ENCODE measurements around the gene FSHR.

The FSHR gene

DNA sequence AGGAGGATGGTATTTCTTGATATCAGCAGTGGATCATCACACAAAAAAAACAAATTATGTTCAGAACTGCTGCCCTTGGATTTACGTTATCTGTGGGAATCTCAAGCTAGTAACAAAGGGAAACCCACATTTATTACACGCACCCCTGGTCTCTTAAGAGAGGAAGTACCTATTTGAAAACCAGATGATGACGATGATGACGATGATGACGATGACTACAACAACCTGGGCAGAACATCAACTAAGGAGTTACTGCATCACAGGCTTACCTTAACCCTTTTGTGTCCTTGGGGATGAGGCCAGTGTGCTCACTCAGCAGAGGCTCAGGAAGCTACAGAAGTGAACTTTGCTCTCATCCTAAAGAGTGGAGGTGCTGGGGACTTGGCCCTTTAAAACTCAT, 169.4 kb downstream of the FSHR start:
- H3K27me3 ChIP-seq (ENCODE audit: insufficient read depth, low read length) = no peaks in the 10 kb centered on the region
- no peak overlapping the region for H2AFZ ChIP-seq (ENCODE audit: low read length)
- no peaks in the 10 kb centered on the region for H4K20me1 ChIP-seq (ENCODE audit: insufficient read depth, low read length)
- H3K36me3 ChIP-seq (ENCODE audit: insufficient read depth, low read length) = no peaks in the 10 kb centered on the region
- no peaks in the 10 kb centered on the region for H3K79me2 ChIP-seq (ENCODE audit: insufficient read depth, low read length)
- no peak overlapping the region for H3K4me3 ChIP-seq (ENCODE audit: low read depth, low read length, poor library complexity, severe bottlenecking)
- H3K9ac ChIP-seq (ENCODE audit: low read length) = no peak overlapping the region
- no peak overlapping the region for H3K27ac ChIP-seq (ENCODE audit: low read depth, low read length, poor library complexity, severe bottlenecking)
- no peak overlapping the region for H3K4me2 ChIP-seq (ENCODE audit: low read length)
- H3K9me2 ChIP-seq (ENCODE audit: low read depth, low read length) = no peaks in the 10 kb centered on the region
- TF ChIP-seq EZH2 (IDR thresholded peaks at IDR 0.05; ENCODE audit: borderline replicate concordance, low read length) = no peak
- TF ChIP-seq, protein P1, sequence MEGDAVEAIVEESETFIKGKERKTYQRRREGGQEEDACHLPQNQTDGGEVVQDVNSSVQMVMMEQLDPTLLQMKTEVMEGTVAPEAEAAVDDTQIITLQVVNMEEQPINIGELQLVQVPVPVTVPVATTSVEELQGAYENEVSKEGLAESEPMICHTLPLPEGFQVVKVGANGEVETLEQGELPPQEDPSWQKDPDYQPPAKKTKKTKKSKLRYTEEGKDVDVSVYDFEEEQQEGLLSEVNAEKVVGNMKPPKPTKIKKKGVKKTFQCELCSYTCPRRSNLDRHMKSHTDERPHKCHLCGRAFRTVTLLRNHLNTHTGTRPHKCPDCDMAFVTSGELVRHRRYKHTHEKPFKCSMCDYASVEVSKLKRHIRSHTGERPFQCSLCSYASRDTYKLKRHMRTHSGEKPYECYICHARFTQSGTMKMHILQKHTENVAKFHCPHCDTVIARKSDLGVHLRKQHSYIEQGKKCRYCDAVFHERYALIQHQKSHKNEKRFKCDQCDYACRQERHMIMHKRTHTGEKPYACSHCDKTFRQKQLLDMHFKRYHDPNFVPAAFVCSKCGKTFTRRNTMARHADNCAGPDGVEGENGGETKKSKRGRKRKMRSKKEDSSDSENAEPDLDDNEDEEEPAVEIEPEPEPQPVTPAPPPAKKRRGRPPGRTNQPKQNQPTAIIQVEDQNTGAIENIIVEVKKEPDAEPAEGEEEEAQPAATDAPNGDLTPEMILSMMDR (IDR thresholded peaks at IDR 0.05; ENCODE audit: low read length) = no peak
- no peaks in the 10 kb centered on the region for H3K9me3 ChIP-seq (ENCODE audit: low read length)
- H3K4me1 ChIP-seq (ENCODE audit: insufficient read depth, low read length, severe bottlenecking) = no peaks in the 10 kb centered on the region
- H3F3A ChIP-seq (ENCODE audit: insufficient read depth, low read length) = no peaks in the 10 kb centered on the region

DNA sequence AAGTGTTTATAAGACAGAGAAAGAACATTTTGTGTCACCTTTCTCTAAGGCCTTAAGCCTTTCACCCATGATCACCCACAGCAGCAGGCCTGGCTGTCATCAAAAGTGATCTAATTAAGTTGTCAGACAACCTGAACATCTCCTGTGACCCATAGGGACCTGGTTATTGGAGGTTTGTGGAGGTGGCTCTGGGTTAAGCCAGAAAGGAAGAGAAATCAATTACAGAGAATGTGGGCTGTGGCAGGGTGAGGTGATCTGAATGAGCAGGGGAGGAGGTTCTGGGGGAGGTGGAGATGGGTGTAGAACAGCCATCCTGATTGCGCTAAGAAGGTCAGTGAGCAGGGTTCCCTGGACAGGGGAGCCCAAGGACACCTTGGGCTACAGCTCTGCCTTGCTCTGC, 170.8 kb downstream of the FSHR start:
- Histone ChIP-seq H3F3A (ENCODE audit: insufficient read depth, low read length) (no peaks in the 10 kb centered on the region), H3K27me3 (ENCODE audit: insufficient read depth, low read length) (no peaks in the 10 kb centered on the region), H3K27ac (ENCODE audit: low read depth, low read length, poor library complexity, severe bottlenecking) (no peak overlapping the region), H2AFZ (ENCODE audit: low read length) (no peak overlapping the region), H3K36me3 (ENCODE audit: insufficient read depth, low read length) (no peaks in the 10 kb centered on the region), H3K9ac (ENCODE audit: low read length) (no peak overlapping the region), H3K4me3 (ENCODE audit: low read depth, low read length, poor library complexity, severe bottlenecking) (no peak overlapping the region), H3K79me2 (ENCODE audit: insufficient read depth, low read length) (no peaks in the 10 kb centered on the region), H3K4me1 (ENCODE audit: insufficient read depth, low read length, severe bottlenecking) (no peaks in the 10 kb centered on the region), H3K9me3 (ENCODE audit: low read length) (no peaks in the 10 kb centered on the region), H3K9me2 (ENCODE audit: low read depth, low read length) (no peaks in the 10 kb centered on the region), H3K4me2 (ENCODE audit: low read length) (no peak overlapping the region), H4K20me1 (ENCODE audit: insufficient read depth, low read length) (no peaks in the 10 kb centered on the region)
- TF ChIP-seq, protein P1 (IDR thresholded peaks at IDR 0.05; ENCODE audit: low read length) = no peak
- TF ChIP-seq EZH2 (IDR thresholded peaks at IDR 0.05; ENCODE audit: borderline replicate concordance, low read length) = no peak

DNA sequence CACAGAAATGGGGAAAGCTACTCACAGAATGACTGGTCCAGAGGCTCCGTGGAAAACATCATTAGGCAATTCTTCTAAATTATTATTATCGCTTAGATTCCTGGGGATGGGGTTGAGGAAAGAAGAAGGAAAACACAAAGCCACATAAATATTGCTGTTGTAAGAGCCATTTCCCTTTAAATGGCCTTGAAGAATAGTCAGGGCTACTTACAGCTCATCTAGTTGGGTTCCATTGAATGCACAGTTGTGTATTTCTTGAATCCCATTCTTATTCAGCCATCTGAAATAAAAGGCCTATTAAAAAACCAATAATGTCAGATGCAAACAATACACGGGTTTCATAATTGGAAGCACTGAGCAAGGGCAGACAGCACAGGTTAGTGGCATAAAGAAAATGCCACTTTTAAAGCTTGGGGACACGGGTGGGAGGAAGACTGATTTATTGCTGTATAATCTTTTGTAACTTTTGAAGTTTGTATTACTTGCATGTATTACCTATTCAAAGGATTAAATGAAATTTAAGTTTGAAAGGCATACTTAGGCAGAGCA, 171.4 kb downstream of the FSHR start:
- Histone ChIP-seq H3K9ac (ENCODE audit: low read length) (no peak overlapping the region), H3K4me2 (ENCODE audit: low read length) (no peak overlapping the region), H3K9me3 (ENCODE audit: low read length) (no peaks in the 10 kb centered on the region), H3K27me3 (ENCODE audit: insufficient read depth, low read length) (no peaks in the 10 kb centered on the region), H3K36me3 (ENCODE audit: insufficient read depth, low read length) (no peaks in the 10 kb centered on the region), H3K4me1 (ENCODE audit: insufficient read depth, low read length, severe bottlenecking) (no peaks in the 10 kb centered on the region), H2AFZ (ENCODE audit: low read length) (no peak overlapping the region), H4K20me1 (ENCODE audit: insufficient read depth, low read length) (no peaks in the 10 kb centered on the region), H3K27ac (ENCODE audit: low read depth, low read length, poor library complexity, severe bottlenecking) (no peak overlapping the region), H3F3A (ENCODE audit: insufficient read depth, low read length) (no peaks in the 10 kb centered on the region), H3K9me2 (ENCODE audit: low read depth, low read length) (no peaks in the 10 kb centered on the region), H3K4me3 (ENCODE audit: low read depth, low read length, poor library complexity, severe bottlenecking) (no peak overlapping the region), H3K79me2 (ENCODE audit: insufficient read depth, low read length) (no peaks in the 10 kb centered on the region)
- no peak for TF ChIP-seq EZH2 (IDR thresholded peaks at IDR 0.05; ENCODE audit: borderline replicate concordance, low read length)
- TF ChIP-seq, protein P1 (IDR thresholded peaks at IDR 0.05; ENCODE audit: low read length) = no peak
